T-cell (primary cell): ENCODE measurements around the gene ABHD17A. TPM values are rescaled to one million over a fixed set of nuclear protein-coding genes. Genes with fewer than 3 reads are reported as not detected.

Experiments
- ATAC-seq, 4 experiments: fragments of 200-7000 bp in 3 of 4; fragments of 150-1000 bp in 1 of 4; cut with Tn5 transposase; replicated peaks in 1 of 4; 1 replicate in 3 of 4; 2 replicates in 1 of 4; pipeline ENCODE4 v1.10.0; 2021; ENCODE audit warnings: moderate library complexity in 3 of 4, mild to moderate bottlenecking in 2 of 4, moderate number of reproducible peaks in 1 of 4
- CTCF ChIA-PET, 2 donors: fragments of 300-600 bp; sonication (Branson Sonifier 250); formaldehyde crosslinking; loops; one replicate each; lab custom pipeline; 2022; ENCODE audit warnings: antibody characterized with exemption in 2 of 2; lab: Charles Lee
- POLR2A ChIA-PET, 2 donors: fragments of 300-600 bp; sonication (Branson Sonifier 250); formaldehyde crosslinking; loops; one replicate each; lab custom pipeline; 2022; ENCODE audit warnings: antibody characterized with exemption in 2 of 2; lab: Charles Lee
- DNase-seq, 35 experiments: peaks; one replicate each; pipeline versions ENCODE4 v3.0.0 to v3.0.0-alpha.2; 2013 to 2023
- H3K27ac ChIP-seq: one replicate; pipeline ENCODE4 v1.5.1; 2013; ENCODE audit warnings: low read length
- H3K27me3 ChIP-seq, 2 experiments: replicated peaks in 1 of 2; 1 replicate in 1 of 2; 2 replicates in 1 of 2; pipeline versions ENCODE4 v1.6.1 to v1.7.0; 2013; ENCODE audit warnings: low read length in 1 of 2, mixed read lengths in 1 of 2; ENCODE audit not compliant: control insufficient read depth in 2 of 2, insufficient read depth in 2 of 2; ENCODE audit errors: extremely low read depth in 1 of 2
- H3K36me3 ChIP-seq, 2 donors: 1 replicate in 1 of 2; 2 replicates in 1 of 2; pipeline versions ENCODE4 v1.6.1 to v1.7.0; 2013; ENCODE audit warnings: low read length in 1 of 2; ENCODE audit not compliant: control insufficient read depth in 2 of 2, insufficient read depth in 1 of 2; ENCODE audit errors: extremely low read depth in 1 of 2
- H3K4me1 ChIP-seq, 2 experiments: 1 replicate in 1 of 2; 2 replicates in 1 of 2; pipeline versions ENCODE4 v1.6.1 to v1.7.0; 2013; ENCODE audit warnings: low read length in 2 of 2, mixed read lengths in 1 of 2; ENCODE audit not compliant: insufficient read depth in 2 of 2, control insufficient read depth in 1 of 2; ENCODE audit errors: extremely low read depth in 1 of 2
- H3K4me3 ChIP-seq, 2 donors: 1 replicate in 1 of 2; 2 replicates in 1 of 2; pipeline versions ENCODE4 v1.5.1 to v1.7.0; 2013; ENCODE audit warnings: mild to moderate bottlenecking in 2 of 2, low read length in 1 of 2, moderate library complexity in 1 of 2; ENCODE audit not compliant: control insufficient read depth in 1 of 2; ENCODE audit errors: extremely low read depth in 1 of 2
- H3K9me3 ChIP-seq: 2 replicates; pipeline ENCODE4 v1.7.0; 2013
- H3K27ac Mint-ChIP-seq, 2 donors: one replicate each; pipeline ENCODE4 v1.8.0; 2020 to 2021; ENCODE audit warnings: mild to moderate bottlenecking in 2 of 2, mixed read lengths in 2 of 2
- H3K27me3 Mint-ChIP-seq, 2 donors: one replicate each; pipeline ENCODE4 v1.8.0; 2021 to 2022; ENCODE audit warnings: mixed read lengths in 2 of 2
- H3K36me3 Mint-ChIP-seq: one replicate; pipeline ENCODE4 v1.8.0; 2021; ENCODE audit warnings: mixed read lengths
- H3K4me1 Mint-ChIP-seq, 3 donors: one replicate each; pipeline ENCODE4 v1.8.0; 2020 to 2022; ENCODE audit warnings: mixed read lengths in 3 of 3, mild to moderate bottlenecking in 1 of 3
- H3K4me3 Mint-ChIP-seq, 3 donors: one replicate each; pipeline ENCODE4 v1.8.0; 2020 to 2022; ENCODE audit warnings: mild to moderate bottlenecking in 3 of 3, mixed read lengths in 3 of 3, moderate library complexity in 3 of 3
- H3K9me3 Mint-ChIP-seq, 3 donors: one replicate each; pipeline ENCODE4 v1.8.0; 2020 to 2022; ENCODE audit warnings: mixed read lengths in 3 of 3
- WGBS: methylation state at CpG from one replicate; pipeline ENCODE4 v1.1.5; 2013; ENCODE audit warnings: missing lambda C conversion rate; ENCODE audit not compliant: insufficient coverage; 5-methylcytosine and 5-hydroxymethylcytosine counted together
- total RNA-seq, 35 experiments: library from RNA in 6 of 35; stranded (reverse) in 6 of 35; fragments of 120-200 nt in 1 of 35; gene quantifications; one replicate each; pipeline versions ENCODE4 v1.2.1 to v1.2.4 and lab custom pipeline; 2013 to 2026

ABHD17A gene
- total RNA-seq, 5 donors from 2014 or later (not counting 1 experiment from before 2014, with no cell fraction given) = 136 to 185 (median 151) TPM

GRCh38 chr19:1837625-1838105, 47.6 kb downstream of the ABHD17A start:
- Histone ChIP-seq H3K27me3 (no peaks in the 10 kb centered on the region), H3K36me3 (peaks cover 7 to 11% of the 10 kb centered on the region in 2 donors), H3K9me3 (no peaks in the 10 kb centered on the region), H3K4me1 (peaks cover 0 to 61% of the 10 kb centered on the region in 2 experiments), H3K4me3 (no peak overlapping the region), H3K27ac (no peak overlapping the region)
- ATAC-seq (peak; percentile 39 to 66 (median 56)), DNase-seq (peak in 26 of 35 experiments; percentile 29 to 71 (median 52))
- Mint-ChIP-seq H3K9me3 (no peaks in the 10 kb centered on the region), H3K4me3 (no peak overlapping the region), H3K4me1 (peaks cover 39 to 53% (median 43%) of the 10 kb centered on the region in 3 donors), H3K36me3 (no peaks in the 10 kb centered on the region), H3K27ac (no peak overlapping the region), H3K27me3 (no peaks in the 10 kb centered on the region)
- ChIA-PET CTCF (interaction anchor here in 1 of 2 donors (0.5 kb wide), 1 partner anchor 181 kb away, joined by 3 read pairs; no protein-coding TSS in a partner anchor), POLR2A (interaction anchor here in 1 of 2 donors (0.6 to 0.7 kb wide), 2 partner anchors 638 to 762 kb away, joined by 3 to 7 read pairs; no protein-coding TSS in a partner anchor)
- 44% methylated on average over 15 of the region's 23 CpGs for WGBS

- DNase-seq = no peak
- H3K27ac Mint-ChIP-seq = no peak overlapping the region
- Histone ChIP-seq H3K9me3 (no peaks in the 10 kb centered on the region), H3K27ac (no peak overlapping the region), H3K36me3 (peaks cover 7 to 11% of the 10 kb centered on the region in 2 donors), H3K27me3 (no peaks in the 10 kb centered on the region), H3K4me3 (no peak overlapping the region), H3K4me1 (peaks cover 0 to 56% of the 10 kb centered on the region in 2 experiments)
- ATAC-seq = peak in 1 of 4 experiments; percentile 5
- H3K4me3 Mint-ChIP-seq = no peak overlapping the region
- CTCF ChIA-PET = interaction anchor here in 1 of 2 donors (0.5 to 0.6 kb wide), 2 partner anchors 181 to 297 kb away, joined by 3 to 10 read pairs; no protein-coding TSS in a partner anchor
- H3K27me3 Mint-ChIP-seq = no peaks in the 10 kb centered on the region
- no peaks in the 10 kb centered on the region for H3K9me3 Mint-ChIP-seq
- WGBS = 85% methylated on average over 11 of the region's 11 CpGs
- peaks cover 35 to 49% (median 38%) of the 10 kb centered on the region in 3 donors for H3K4me1 Mint-ChIP-seq
- no peaks in the 10 kb centered on the region for H3K36me3 Mint-ChIP-seq
- POLR2A ChIA-PET = interaction anchor here in 1 of 2 donors (0.6 kb wide), 1 partner anchor 763 kb away, joined by 3 read pairs; no protein-coding TSS in a partner anchor
Measured at GRCh38 chr19:1837222-1837565, 48.1 kb downstream of the ABHD17A start.

GRCh38 chr19:1836458-1837221, 48.7 kb downstream of the ABHD17A start:
- 98% methylated on average over 22 of the region's 31 CpGs for WGBS
- H3K4me3 ChIP-seq = no peak overlapping the region
- Mint-ChIP-seq H3K4me3 (no peak overlapping the region), H3K4me1 (peaks cover 29 to 43% (median 32%) of the 10 kb centered on the region in 3 donors), H3K27me3 (no peaks in the 10 kb centered on the region), H3K36me3 (no peaks in the 10 kb centered on the region), H3K9me3 (no peaks in the 10 kb centered on the region), H3K27ac (no peak overlapping the region)
- H3K27me3 ChIP-seq = no peaks in the 10 kb centered on the region
- DNase-seq = no peak
- H3K27ac ChIP-seq = no peak overlapping the region
- H3K9me3 ChIP-seq = no peaks in the 10 kb centered on the region
- POLR2A ChIA-PET = no interaction called here
- peaks cover 7 to 11% of the 10 kb centered on the region in 2 donors for H3K36me3 ChIP-seq
- CTCF ChIA-PET = interaction anchor here in 1 of 2 donors (0.6 to 0.7 kb wide), 3 partner anchors 8 to 424 kb away, joined by 8 to 10 read pairs (median 9); no protein-coding TSS in a partner anchor
- H3K4me1 ChIP-seq = peaks cover 0 to 52% of the 10 kb centered on the region in 2 experiments
- no peak for ATAC-seq

GRCh38 chr19:1833540-1833939, 51.8 kb downstream of the ABHD17A start:
- no peak for ATAC-seq
- Mint-ChIP-seq H3K9me3 (no peaks in the 10 kb centered on the region), H3K27ac (no peak overlapping the region), H3K36me3 (no peaks in the 10 kb centered on the region), H3K4me3 (no peak overlapping the region), H3K4me1 (peaks cover 14 to 20% (median 14%) of the 10 kb centered on the region in 3 donors), H3K27me3 (no peaks in the 10 kb centered on the region)
- Histone ChIP-seq H3K4me3 (no peak overlapping the region), H3K27ac (no peak overlapping the region), H3K4me1 (peaks cover 0 to 35% of the 10 kb centered on the region in 2 experiments), H3K9me3 (no peaks in the 10 kb centered on the region), H3K27me3 (no peaks in the 10 kb centered on the region), H3K36me3 (peaks cover 7 to 18% of the 10 kb centered on the region in 2 donors)
- DNase-seq = no peak
- WGBS = 96% methylated on average over 12 of the region's 15 CpGs
- ChIA-PET CTCF (interaction anchor here in 1 of 2 donors (1.1 kb wide), 1 partner anchor 10 kb away, joined by 4 read pairs; no protein-coding TSS in a partner anchor), POLR2A (no interaction called here)

GRCh38 chr19:1832046-1832663, 53.1 kb downstream of the ABHD17A start:
- no peak overlapping the region for H3K27ac ChIP-seq
- H3K9me3 ChIP-seq = no peaks in the 10 kb centered on the region
- CTCF ChIA-PET = interaction anchor here in 1 of 2 donors (1.1 kb wide), 1 partner anchor 9 kb away, joined by 4 read pairs; no protein-coding TSS in a partner anchor
- ATAC-seq = no peak
- no peak for DNase-seq
- no peaks in the 10 kb centered on the region for H3K27me3 ChIP-seq
- POLR2A ChIA-PET = interaction anchor here in 1 of 2 donors (0.7 kb wide), 1 partner anchor 1284 kb away, joined by 4 read pairs; no protein-coding TSS in a partner anchor
- peaks cover 0 to 25% of the 10 kb centered on the region in 2 experiments for H3K4me1 ChIP-seq
- Mint-ChIP-seq H3K36me3 (no peaks in the 10 kb centered on the region), H3K4me1 (peaks cover 7 to 14% (median 14%) of the 10 kb centered on the region in 3 donors), H3K4me3 (no peak overlapping the region), H3K27me3 (no peaks in the 10 kb centered on the region), H3K27ac (no peak overlapping the region), H3K9me3 (no peaks in the 10 kb centered on the region)
- H3K36me3 ChIP-seq = peaks cover 17 to 22% of the 10 kb centered on the region in 2 donors
- WGBS = 96% methylated on average over 23 of the region's 26 CpGs
- H3K4me3 ChIP-seq = no peak overlapping the region

- ChIA-PET POLR2A (no interaction called here), CTCF (no interaction called here)
- peaks cover 4 to 14% (median 14%) of the 10 kb centered on the region in 3 donors for H3K4me1 Mint-ChIP-seq
- H3K27ac ChIP-seq = no peak overlapping the region
- no peak overlapping the region for H3K27ac Mint-ChIP-seq
- ATAC-seq (no peak), DNase-seq (no peak)
- peaks cover 1% of the 10 kb centered on the region for H3K36me3 Mint-ChIP-seq
- H3K4me1 ChIP-seq = peaks cover 0 to 23% of the 10 kb centered on the region in 2 experiments
- peaks cover 21 to 22% of the 10 kb centered on the region in 2 donors for H3K36me3 ChIP-seq
- 94% methylated on average over 11 of the region's 11 CpGs for WGBS
- no peaks in the 10 kb centered on the region for H3K9me3 ChIP-seq
- H3K9me3 Mint-ChIP-seq = no peaks in the 10 kb centered on the region
- no peaks in the 10 kb centered on the region for H3K27me3 ChIP-seq
- no peak overlapping the region for H3K4me3 ChIP-seq
- H3K4me3 Mint-ChIP-seq = no peak overlapping the region
- H3K27me3 Mint-ChIP-seq = no peaks in the 10 kb centered on the region
Measured at GRCh38 chr19:1830978-1831377, 54.3 kb downstream of the ABHD17A start.
